GM19467 (cell line): ENCODE measurements around the gene ZC3H7B.

Experiments used
- ATAC-seq: cut with Tn5 transposase; IDR thresholded peaks from one replicate; pipeline ENCODE4 v1.9.1; 2021; ENCODE audit warnings: mild to moderate bottlenecking, moderate library complexity; ENCODE audit not compliant: unreplicated experiment

The ZC3H7B gene

DNA sequence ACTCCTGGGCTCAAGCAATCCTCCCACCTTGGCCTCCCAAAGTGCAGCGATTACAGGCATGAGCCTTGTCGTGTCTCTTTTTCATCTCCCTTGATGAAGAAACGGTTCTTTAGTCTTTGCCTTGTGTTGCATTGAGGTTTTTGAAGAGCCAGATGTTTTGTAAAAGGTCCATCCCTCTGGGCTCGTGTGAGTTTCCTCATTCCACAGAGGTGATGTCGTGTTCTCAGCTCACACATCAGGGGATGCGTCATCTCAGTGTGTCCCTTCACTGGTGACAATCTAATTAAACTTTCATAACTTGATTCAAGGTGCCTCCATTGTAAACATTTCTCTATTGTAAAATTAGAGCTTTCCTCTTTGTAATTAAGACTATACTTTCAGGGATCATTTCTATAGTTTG, 50.7 kb downstream of the ZC3H7B start:
- no peak for ATAC-seq

GRCh38 chr22:41353862-41354575, 52.7 kb downstream of the ZC3H7B start:
- no peak for ATAC-seq

GRCh38 chr22:41354979-41355378, 53.7 kb downstream of the ZC3H7B start:
- ATAC-seq: no peak

GRCh38 chr22:41355895-41356294, 54.6 kb downstream of the ZC3H7B start:
- no peak for ATAC-seq

- no peak for ATAC-seq
Observed at GRCh38 chr22:41356430-41357028, 55.2 kb downstream of the ZC3H7B start.

DNA sequence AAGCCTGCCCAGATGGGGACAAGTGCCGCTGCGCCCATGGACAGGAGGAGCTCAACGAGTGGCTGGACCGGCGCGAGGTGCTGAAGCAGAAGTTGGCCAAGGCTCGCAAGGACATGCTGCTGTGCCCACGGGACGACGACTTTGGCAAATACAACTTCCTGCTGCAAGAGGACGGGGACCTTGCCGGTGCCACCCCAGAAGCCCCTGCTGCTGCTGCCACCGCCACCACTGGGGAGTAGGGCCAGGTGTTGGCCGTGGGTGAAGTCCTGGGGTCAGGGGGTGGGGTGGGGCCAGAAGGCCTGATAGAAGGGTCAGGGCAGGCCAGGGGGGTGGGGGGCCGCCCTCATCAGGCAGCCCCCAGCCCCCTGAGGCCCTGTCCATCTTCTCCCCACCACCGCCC, 55.9 kb downstream of the ZC3H7B start:
- ATAC-seq: no peak

DNA sequence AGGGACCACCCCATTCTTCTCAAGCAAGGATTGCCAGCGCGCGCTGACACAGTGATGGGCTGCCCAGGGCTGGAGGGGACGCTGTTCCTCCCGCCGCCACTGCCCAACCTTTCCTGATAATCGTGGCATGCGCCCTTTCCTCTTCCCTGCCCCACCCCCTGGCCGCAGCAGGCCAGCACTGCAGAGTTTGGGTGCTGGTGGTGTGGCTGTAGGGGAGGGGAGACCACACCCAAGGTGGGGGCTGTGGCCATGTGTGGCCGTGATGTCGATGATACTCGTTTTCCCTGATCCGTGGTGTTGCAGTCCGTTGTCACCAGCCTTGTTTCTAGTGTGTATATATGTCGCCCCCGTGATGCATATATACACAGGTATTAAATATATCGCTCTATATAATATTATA, 57.6 kb downstream of the ZC3H7B start:
- no peak for ATAC-seq

GRCh38 chr22:41359376-41359775, 58.1 kb downstream of the ZC3H7B start:
- ATAC-seq: no peak

- ATAC-seq: no peak
Observed at GRCh38 chr22:41360126-41360525, 58.8 kb downstream of the ZC3H7B start.

DNA sequence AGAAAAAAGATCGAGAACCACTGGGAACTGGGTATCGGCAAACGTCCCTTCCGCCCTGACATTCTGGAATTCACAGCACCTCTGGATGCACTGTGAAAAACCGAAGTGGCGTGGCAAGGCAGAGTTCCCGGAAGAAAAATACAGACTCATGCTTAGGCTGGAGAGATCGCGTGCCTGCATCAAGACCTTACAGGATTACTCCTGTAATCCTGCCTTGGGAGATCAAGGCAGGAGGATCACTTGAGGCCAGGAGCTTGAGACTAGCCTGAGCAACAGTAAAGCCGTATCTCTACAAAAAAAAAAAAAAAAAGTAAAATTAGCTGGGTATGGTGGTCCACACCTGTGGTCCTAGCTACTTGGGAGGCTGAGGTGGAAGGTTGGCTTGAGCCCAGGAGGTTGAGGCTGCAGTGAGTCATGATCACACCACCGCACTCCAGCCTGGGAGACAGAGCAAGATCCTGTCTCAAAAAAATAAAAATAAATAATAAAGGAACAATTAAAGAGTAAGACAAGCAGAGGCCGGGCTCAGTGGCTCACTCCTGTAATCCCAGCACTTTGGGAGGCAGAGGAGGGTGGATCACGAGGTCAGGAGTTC, 60.5 kb downstream of the ZC3H7B start:
- ATAC-seq: no peak

DNA sequence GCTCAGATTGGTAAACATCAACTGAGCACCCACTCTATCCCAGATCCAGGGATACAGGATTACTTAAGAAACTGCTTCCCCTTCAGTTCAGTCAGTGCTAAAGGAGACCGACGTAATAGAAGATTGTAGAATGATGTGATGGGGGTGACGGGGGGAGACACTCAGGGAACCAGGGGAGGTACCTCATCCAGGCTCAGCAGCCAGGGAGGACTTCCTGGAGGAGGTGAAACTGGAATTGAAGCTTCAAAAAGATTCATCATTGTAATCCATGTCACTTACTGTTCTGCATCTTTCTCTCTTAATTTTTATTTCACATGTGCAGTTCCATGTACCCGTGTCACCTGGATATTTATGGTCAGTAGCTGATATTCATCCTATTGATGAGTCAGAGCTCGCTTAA, 61.3 kb downstream of the ZC3H7B start:
- no peak for ATAC-seq

GRCh38 chr22:41364233-41364632, 62.9 kb downstream of the ZC3H7B start:
- ATAC-seq: no peak

GRCh38 chr22:41364955-41365354, 63.6 kb downstream of the ZC3H7B start:
- no peak for ATAC-seq

GRCh38 chr22:41365425-41365824, 64.1 kb downstream of the ZC3H7B start:
- ATAC-seq: no peak

DNA sequence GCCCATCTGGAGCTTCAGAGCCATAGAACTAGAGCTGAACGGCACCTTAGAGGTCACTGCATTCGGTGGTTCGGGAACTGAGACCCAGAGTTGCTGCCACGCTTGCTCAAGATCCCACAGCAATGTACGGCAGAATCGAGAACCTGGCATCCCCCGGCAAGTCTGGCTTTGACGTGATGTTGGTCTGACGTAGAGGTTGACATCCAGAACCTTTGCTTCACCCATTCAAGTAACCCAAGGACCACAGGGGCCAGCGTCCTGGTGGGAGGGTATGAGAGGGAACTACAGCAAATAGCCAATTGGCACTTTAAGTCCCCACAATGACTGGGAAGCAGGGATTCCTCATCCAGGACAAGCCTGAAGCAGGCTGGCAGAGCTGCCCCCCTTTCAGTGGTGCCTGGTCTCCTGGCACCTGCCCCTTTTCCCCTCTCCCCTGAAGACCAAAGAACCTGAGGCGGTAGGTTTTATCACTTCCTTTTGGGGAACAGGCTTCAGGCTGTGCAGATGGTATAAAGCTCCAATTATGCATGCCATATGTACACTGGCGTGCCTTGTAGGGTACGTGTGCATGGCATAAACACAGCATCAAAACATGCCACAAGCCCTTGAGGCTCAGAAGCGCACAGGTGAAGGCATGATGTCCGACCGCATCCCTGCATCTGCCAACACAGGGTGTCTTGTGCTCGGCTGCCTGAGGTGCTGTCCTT, 65.2 kb downstream of the ZC3H7B start:
- no peak for ATAC-seq

DNA sequence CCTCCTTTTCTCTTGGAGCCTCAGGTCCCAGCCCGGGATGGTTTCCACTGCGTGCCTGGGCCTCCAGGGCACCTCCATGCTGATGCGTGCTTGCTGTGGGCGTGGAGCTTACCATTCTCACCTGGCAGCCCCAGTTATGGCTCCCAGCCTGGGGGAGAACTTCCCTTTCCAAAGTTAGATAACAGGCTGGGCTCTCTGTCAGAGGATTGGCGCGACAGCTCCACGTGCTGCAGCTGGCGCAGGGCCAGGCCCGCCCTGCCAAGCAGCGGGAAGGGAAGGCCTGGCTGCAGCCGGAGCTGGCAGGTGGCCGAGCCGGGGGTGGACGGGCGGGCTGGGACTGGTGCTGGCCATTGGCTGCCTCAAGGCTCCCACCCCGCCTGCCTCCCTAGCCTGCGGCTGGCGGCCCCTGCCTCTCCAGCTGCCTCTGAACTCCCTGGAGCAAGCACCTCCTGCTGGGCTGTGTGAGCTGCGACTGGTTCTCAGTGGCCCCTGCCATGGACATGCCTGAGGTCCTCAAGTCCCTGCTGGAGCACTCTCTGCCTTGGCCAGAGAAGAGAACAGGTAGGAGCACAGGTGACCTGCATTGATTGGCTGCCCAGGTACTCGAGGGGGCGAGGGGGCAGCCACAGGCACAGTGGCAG, 65.8 kb downstream of the ZC3H7B start:
- ATAC-seq: no peak

DNA sequence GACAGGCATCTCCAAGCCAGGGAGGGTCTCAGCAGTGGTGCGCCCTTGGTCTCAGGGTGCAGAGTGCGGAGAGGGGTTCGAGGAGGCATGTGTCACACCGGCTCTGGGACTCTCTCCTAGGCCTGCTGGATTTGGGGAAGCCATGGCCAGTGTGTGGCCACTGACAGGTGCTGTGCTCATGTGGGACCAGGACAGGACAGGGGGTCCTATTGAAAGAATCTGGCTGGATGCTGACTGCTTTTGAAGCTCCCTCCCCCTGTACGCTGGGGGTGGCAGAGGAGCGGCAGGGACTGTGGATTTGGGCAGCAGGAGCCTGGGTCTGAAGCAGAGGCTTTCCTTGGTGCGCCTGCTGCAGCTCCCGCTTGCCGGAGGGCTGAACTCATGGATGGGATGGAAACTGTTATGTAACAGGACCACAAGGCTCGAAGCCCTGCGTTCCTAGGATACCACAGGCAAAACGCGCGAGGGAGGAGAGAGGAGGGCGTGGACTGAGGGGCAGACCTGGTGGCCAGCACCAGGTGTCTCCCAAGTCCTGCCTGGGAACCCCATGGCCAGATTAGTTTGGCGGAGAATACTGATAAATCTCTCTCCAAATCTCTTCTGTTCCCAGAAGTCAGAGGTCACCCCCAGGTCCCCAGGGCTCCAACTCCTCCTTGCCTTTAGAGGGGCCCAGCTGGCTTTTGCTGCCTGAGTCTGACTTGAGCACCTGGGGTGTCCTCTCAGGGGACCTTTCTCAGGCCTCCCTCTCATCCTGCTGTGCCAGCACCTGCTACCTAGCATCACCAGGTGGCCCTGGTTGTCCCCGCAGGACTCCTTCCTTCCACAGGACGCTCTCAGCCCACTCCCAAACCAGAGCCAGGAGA, 66.6 kb downstream of the ZC3H7B start:
- no peak for ATAC-seq

DNA sequence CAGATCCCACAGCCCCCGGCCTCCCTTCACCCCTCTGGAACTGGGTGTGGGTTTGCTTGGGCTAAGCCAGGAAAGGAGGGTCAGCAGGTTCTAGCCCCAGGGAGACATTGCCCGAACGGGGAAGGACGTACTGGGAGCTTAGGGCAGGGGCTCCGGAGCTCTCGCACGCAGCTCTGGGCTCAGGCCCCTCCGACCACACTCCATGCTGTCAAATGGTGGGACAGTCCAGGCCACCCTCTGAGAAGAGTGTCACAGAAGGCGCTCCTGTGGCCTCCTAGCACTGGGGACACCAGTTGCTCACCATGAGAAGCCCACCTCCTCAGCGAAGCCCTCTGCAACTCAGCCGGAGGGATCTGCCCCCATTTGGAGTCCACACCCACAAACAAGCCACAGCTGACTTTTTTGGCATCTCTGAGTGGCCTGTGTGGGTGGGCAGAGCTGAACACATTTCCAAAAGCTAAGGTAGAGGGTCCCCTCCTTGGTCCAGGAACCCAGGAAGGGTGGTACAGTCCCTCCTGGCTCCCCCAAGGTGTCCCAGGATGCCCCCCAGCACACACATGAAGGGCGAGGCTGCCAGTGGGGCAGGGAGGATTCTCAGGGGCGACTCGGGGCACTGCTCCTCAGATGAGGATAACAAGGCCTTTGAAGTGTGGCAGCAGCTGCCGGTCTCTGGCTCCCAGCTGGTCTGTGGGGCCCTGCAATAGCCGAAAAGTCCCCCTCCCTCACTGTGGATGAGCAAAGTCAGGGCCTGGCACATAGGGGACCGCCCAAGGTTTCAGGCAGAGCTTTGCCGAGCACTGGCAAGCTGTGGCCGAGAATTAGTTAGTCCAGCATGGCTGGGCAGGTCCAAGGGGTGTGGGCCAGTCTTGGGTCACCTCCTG, 67.5 kb downstream of the ZC3H7B start:
- no peak for ATAC-seq

DNA sequence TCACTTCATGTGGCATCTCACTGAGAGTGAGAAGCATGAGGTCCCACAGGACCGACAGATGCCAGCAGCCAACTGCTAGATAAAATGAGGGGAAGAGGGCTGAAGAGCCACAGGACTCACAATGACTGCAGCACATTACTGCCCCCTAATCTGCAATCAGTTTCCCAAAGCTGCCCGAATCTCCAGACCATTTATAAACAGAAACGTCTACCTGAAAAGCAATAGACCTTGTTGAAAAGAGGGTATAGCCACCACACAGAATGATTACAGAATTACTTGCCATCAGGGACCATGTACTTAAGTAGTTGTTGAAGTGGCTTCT, 68.1 kb downstream of the ZC3H7B start:
- no peak for ATAC-seq

DNA sequence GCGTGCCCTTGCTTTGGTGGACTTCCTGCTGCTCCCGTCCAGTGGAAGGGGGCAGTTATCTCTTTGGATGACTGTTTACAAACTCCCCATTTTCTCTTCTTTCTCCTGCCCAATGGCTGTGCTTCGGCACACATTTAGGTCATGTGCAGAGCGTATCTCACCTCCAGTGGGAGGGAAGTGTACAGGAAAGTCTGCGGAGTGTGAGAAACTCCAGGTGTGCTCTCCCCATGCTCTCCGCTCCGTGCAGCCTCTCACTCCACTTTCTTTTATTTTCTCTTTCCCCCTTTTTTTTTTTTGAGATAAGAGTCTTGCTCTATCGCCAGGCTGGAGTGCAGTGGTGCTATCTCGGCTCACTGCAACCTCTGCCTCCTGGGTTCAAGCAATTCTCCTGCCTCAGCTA, 68.5 kb downstream of the ZC3H7B start:
- no peak for ATAC-seq
